Measurements from ENCODE around the gene PIGM.

PIGM gene

GRCh38 chr1:160021376-160022074 is 10.3 kb downstream of the PIGM start:
- no peak for DNase-seq

GRCh38 chr1:160020196-160020595 is 11.6 kb downstream of the PIGM start:
- no peak for DNase-seq

GRCh38 chr1:160018900-160019299 is 12.9 kb downstream of the PIGM start:
- DNase-seq: no peak

GRCh38 chr1:160018347-160018746 is 13.4 kb downstream of the PIGM start:
- DNase-seq: no peak

- no peak for DNase-seq
Observed at GRCh38 chr1:160017592-160017991, 14.2 kb downstream of the PIGM start.

- no peak for DNase-seq
Observed at GRCh38 chr1:160011781-160012180, 20.0 kb downstream of the PIGM start.

- no peak for DNase-seq
Observed at GRCh38 chr1:160009801-160010200, 22.0 kb downstream of the PIGM start.

GRCh38 chr1:160009081-160009480 is 22.7 kb downstream of the PIGM start:
- no peak for DNase-seq

GRCh38 chr1:160007577-160008200 is 24.1 kb downstream of the PIGM start:
- peak; percentile 54 for DNase-seq

- peak; percentile 79 for DNase-seq
Observed at GRCh38 chr1:160006312-160006940, 25.4 kb downstream of the PIGM start.

- DNase-seq: no peak
Observed at GRCh38 chr1:160005070-160005469, 26.7 kb downstream of the PIGM start.

- no peak for DNase-seq
Observed at GRCh38 chr1:160004425-160004824, 27.4 kb downstream of the PIGM start.

GRCh38 chr1:160004001-160004400 is 27.8 kb downstream of the PIGM start:
- no peak for DNase-seq

GRCh38 chr1:160001440-160001839 is 30.4 kb downstream of the PIGM start:
- no peak for DNase-seq

GRCh38 chr1:159999204-159999603 is 32.6 kb downstream of the PIGM start:
- DNase-seq: no peak

GRCh38 chr1:159996653-159997052 is 35.1 kb downstream of the PIGM start:
- DNase-seq: no peak

GRCh38 chr1:159994896-159995295 is 36.9 kb downstream of the PIGM start:
- no peak for DNase-seq

- DNase-seq: no peak
Observed at GRCh38 chr1:159993911-159994310, 37.9 kb downstream of the PIGM start.

GRCh38 chr1:159992161-159992560 is 39.6 kb downstream of the PIGM start:
- DNase-seq: no peak

- peak; percentile 7 for DNase-seq
Observed at GRCh38 chr1:159991513-159991912, 40.3 kb downstream of the PIGM start.

- no peak for DNase-seq
Observed at GRCh38 chr1:159990005-159990404, 41.8 kb downstream of the PIGM start.

- no peak for DNase-seq
Observed at GRCh38 chr1:159989581-159989980, 42.2 kb downstream of the PIGM start.

- DNase-seq: no peak
Observed at GRCh38 chr1:159988006-159988405, 43.8 kb downstream of the PIGM start.

- no peak for DNase-seq
Observed at GRCh38 chr1:159987186-159987585, 44.6 kb downstream of the PIGM start.
